ENCODE results near the gene LRIG2.

DNA sequence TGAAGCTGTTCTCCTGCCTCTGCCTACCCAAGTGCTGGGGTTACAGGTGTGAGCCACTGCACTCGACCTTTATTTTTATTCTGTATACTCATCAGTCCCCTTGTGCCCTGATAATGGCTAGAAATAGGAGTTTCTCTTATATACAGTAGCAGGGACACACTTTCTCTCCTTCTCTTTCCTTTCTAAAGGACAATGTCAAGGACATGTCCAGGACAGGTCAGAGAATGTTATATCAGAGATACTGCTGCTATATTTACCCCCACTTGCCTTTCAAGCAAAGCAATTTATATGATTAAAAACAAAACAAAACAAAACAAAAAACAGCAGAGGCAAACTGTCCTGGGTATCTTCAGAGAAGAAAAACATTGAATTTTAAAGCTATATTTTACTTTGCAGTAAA, 43.2 kb upstream of the LRIG2 start:
- TF ChIP-seq EZH2 (IDR thresholded peaks at IDR 0.05; ENCODE audit: borderline replicate concordance, low read depth, low read length, severe bottlenecking) (no peak), MYC (IDR thresholded peaks at IDR 0.05; ENCODE audit: low read depth, low read length) (no peak), FOS (IDR thresholded peaks at IDR 0.05; ENCODE audit: borderline replicate concordance, insufficient read depth, low read length) (no peak), POLR2AphosphoS5 (IDR thresholded peaks at IDR 0.05; ENCODE audit: insufficient read depth, low read depth, low read length) (no peak)
